Measurements from ENCODE around the gene LEAP2. TPM values are rescaled to one million over a fixed set of nuclear protein-coding genes. Genes with fewer than 3 reads are reported as not detected.

LEAP2 gene
- total and polyA plus RNA-seq, 2 of the 4 experiments (the other 2 are of a cell fraction) = under 0.01 to 0.36 TPM

GRCh38 chr5:132850066-132850465, 23.4 kb upstream of the LEAP2 start:
- in situ Hi-C loops (cut with MboI; ENCODE audit: low sequenced_read_pairs) = no loop called here
- H3K36me3 ChIP-seq (ENCODE audit: control insufficient read depth, insufficient read depth, low read length) = no peaks in the 10 kb centered on the region
- 0 out of 2 replicates have a peak overlapping the region, but pooled peaks have one; percentile 31 for H3K14ac ChIP-seq (replicated peaks; ENCODE audit: low read depth, low read length)
- no peaks in the 10 kb centered on the region for H3K9me1 ChIP-seq (ENCODE audit: insufficient read depth, low read length)
- POLR2A ChIA-PET (ENCODE audit: unreplicated experiment) = interaction anchor here (0.6 kb wide), 1 partner anchor 1361 kb away, joined by 3 read pairs; no protein-coding TSS in a partner anchor
- H4K5ac ChIP-seq (ENCODE audit: low read depth, low read length) = 0 out of 2 replicates have a peak overlapping the region, but pooled peaks have one; percentile 57
- no peak overlapping the region for H2BK15ac ChIP-seq (ENCODE audit: low read depth, low read length)
- H2AK5ac ChIP-seq (ENCODE audit: low read depth, low read length) = no peak overlapping the region
- no peaks in the 10 kb centered on the region for H3K27me3 ChIP-seq (ENCODE audit: control insufficient read depth, insufficient read depth, low read length)
- peak overlapping the region; percentile 66; the same call in 1 of the 2 replicates for H3K18ac ChIP-seq (ENCODE audit: low read depth, low read length)
- dilution Hi-C loops (cut with HindIII; ENCODE audit: low sequenced_read_pairs, unreplicated experiment) = no loop called here
- H3K4me2 ChIP-seq (ENCODE audit: low read depth, low read length) = peak overlapping the region; percentile 80; the same call in 1 of the 2 replicates
- no peaks in the 10 kb centered on the region for H3K9me3 ChIP-seq (ENCODE audit: control insufficient read depth, insufficient read depth, low read length)
- H3K4me3 ChIP-seq (ENCODE audit: insufficient read depth, low read depth, low read length) = no peak overlapping the region
- no peak overlapping the region for H2AK9ac ChIP-seq (replicated peaks; ENCODE audit: low read depth, low read length, poor library complexity)
- no peak overlapping the region for H2BK120ac ChIP-seq (ENCODE audit: low read depth, low read length)
- H4K20me1 ChIP-seq (ENCODE audit: insufficient read depth, low read length) = no peaks in the 10 kb centered on the region
- CTCF ChIA-PET = no interaction called here
- H2BK20ac ChIP-seq (ENCODE audit: low read depth, low read length) = no peak overlapping the region
- TF ChIP-seq RAD21 (IDR thresholded peaks at IDR 0.05; ENCODE audit: low read length) (no peak), FOS (IDR thresholded peaks at IDR 0.05; ENCODE audit: low read depth, low read length) (peak; percentile 47), USF2 (IDR thresholded peaks at IDR 0.05; ENCODE audit: low read depth, low read length) (no peak), MAFK (IDR thresholded peaks at IDR 0.05; ENCODE audit: low read depth, low read length) (no peak; the same call in 1 of the 2 replicates), CHD1 (IDR thresholded peaks at IDR 0.05; ENCODE audit: low read depth, low read length) (no peak)
- H3K9ac ChIP-seq (ENCODE audit: low read depth, low read length) = no peak overlapping the region
- H3K56ac ChIP-seq (ENCODE audit: extremely low read depth, insufficient read depth, low read length) = no peak overlapping the region
- no peak overlapping the region for H2AFZ ChIP-seq (replicated peaks; ENCODE audit: low read length, poor library complexity)
- ATAC-seq (ENCODE audit: low read depth) (peak; percentile 90), DNase-seq (peak; percentile 84)
- no TSS peak for BruUV-seq (replicated peaks)
- no peak overlapping the region for H3K27ac ChIP-seq (ENCODE audit: insufficient read depth, low read length)
- H4K91ac ChIP-seq (ENCODE audit: insufficient read depth, low read depth, low read length) = no peak overlapping the region
- H3K4ac ChIP-seq (ENCODE audit: low read depth, low read length) = peak overlapping the region; percentile 44; the same call in 1 of the 2 replicates
- WGBS, 2 experiments (ENCODE audit: extremely low coverage in 2 of 2, insufficient read length in 1 of 2) = no CpG with 5 or more reads among the region's 2 CpGs
- intact Hi-C loops (cut with micrococcal nuclease) = loop anchor here (1.0 kb wide), 1 partner anchor 12 kb away; no protein-coding TSS in a partner anchor
- peak overlapping the region in 1 of 2 experiments; percentile 46; a peak in 1 of 4 replicates for H4K8ac ChIP-seq (ENCODE audit: low read depth in 2 of 2, low read length in 2 of 2)
- no peak overlapping the region for H2BK5ac ChIP-seq (ENCODE audit: low read depth, low read length, poor library complexity, severe bottlenecking)
- peaks cover 3% of the 10 kb centered on the region; the same call in 1 of the 2 replicates for H3K4me1 ChIP-seq (ENCODE audit: control insufficient read depth, insufficient read depth, low read length)
- H3K23ac ChIP-seq (ENCODE audit: low read depth, low read length) = no peak overlapping the region
- H3K79me1 ChIP-seq (ENCODE audit: low read depth in 1 of 2, low read length in 2 of 2) = no peaks in the 10 kb centered on the region
